ENCODE results near the gene LCTL. TPM values are rescaled to one million over a fixed set of nuclear protein-coding genes. Genes with fewer than 3 reads are reported as not detected.
"Not testable (repeated sequence)": the region's sequence is repeated elsewhere in the genome, so short reads cannot be mapped to it uniquely, and the experiment has no call there.

Gene LCTL
- total RNA-seq, 3 donors from 2014 or later (not counting 1 experiment from before 2014, with no cell fraction given): not detected

- Mint-ChIP-seq H3K27ac (peak overlapping the region in 1 of 2 donors; percentile 97), H3K4me1 (peaks cover 41 to 48% of the 10 kb centered on the region in 2 donors), H3K9me3 (no peaks in the 10 kb centered on the region), H3K36me3 (peaks cover 8% of the 10 kb centered on the region), H3K27me3 (ENCODE audit: low read depth in 2 of 2) (no peaks in the 10 kb centered on the region), H3K4me3 (peak overlapping the region; percentile 100)
- intact Hi-C loops (cut with micrococcal nuclease): no loop called here
- peak in 1 of 2 donors; percentile 15 for DNase-seq
- 84% methylated on average over 10 of the region's 10 CpGs for WGBS (ENCODE audit: insufficient coverage)
- Histone ChIP-seq H3K27ac (ENCODE audit: low read length) (no peak overlapping the region), H3K27me3 (ENCODE audit: control insufficient read depth, insufficient read depth, low read length) (no peaks in the 10 kb centered on the region), H3K36me3 (ENCODE audit: control insufficient read depth, insufficient read depth, low read length) (peaks cover 52% of the 10 kb centered on the region), H3K4me3 (ENCODE audit: low read length) (no peak overlapping the region), H3K4me1 (ENCODE audit: control insufficient read depth, insufficient read depth, low read length) (peaks cover 26% of the 10 kb centered on the region), H3K9me3 (ENCODE audit: control insufficient read depth, insufficient read depth, low read length) (no peaks in the 10 kb centered on the region)
- no peak for ATAC-seq
- no peak for TF ChIP-seq CTCF (IDR thresholded peaks at IDR 0.05)
These were observed 63.3 kb downstream of the LCTL start for GRCh38 chr15:66502491-66502890.

- DNase-seq; H3K27ac ChIP-seq (ENCODE audit: low read length); H3K4me3 ChIP-seq (ENCODE audit: low read length); H3K9me3 ChIP-seq (ENCODE audit: control insufficient read depth, insufficient read depth, low read length); H3K36me3 Mint-ChIP-seq; ATAC-seq; H3K4me3 Mint-ChIP-seq; H3K27me3 ChIP-seq (ENCODE audit: control insufficient read depth, insufficient read depth, low read length); H3K27me3 Mint-ChIP-seq (ENCODE audit: low read depth in 2 of 2); intact Hi-C loops (cut with micrococcal nuclease); H3K9me3 Mint-ChIP-seq: not testable (repeated sequence)
- H3K27ac Mint-ChIP-seq: peak overlapping the region; percentile 28 to 47
- peaks cover 38 to 52% of the 10 kb centered on the region in 2 donors for H3K4me1 Mint-ChIP-seq
- 87% methylated on average over 7 of the region's 7 CpGs for WGBS (ENCODE audit: insufficient coverage)
- peaks cover 38% of the 10 kb centered on the region for H3K4me1 ChIP-seq (ENCODE audit: control insufficient read depth, insufficient read depth, low read length)
- H3K36me3 ChIP-seq (ENCODE audit: control insufficient read depth, insufficient read depth, low read length): peaks cover 53% of the 10 kb centered on the region
These were observed 65.5 kb downstream of the LCTL start for GRCh38 chr15:66500346-66500745.

DNA sequence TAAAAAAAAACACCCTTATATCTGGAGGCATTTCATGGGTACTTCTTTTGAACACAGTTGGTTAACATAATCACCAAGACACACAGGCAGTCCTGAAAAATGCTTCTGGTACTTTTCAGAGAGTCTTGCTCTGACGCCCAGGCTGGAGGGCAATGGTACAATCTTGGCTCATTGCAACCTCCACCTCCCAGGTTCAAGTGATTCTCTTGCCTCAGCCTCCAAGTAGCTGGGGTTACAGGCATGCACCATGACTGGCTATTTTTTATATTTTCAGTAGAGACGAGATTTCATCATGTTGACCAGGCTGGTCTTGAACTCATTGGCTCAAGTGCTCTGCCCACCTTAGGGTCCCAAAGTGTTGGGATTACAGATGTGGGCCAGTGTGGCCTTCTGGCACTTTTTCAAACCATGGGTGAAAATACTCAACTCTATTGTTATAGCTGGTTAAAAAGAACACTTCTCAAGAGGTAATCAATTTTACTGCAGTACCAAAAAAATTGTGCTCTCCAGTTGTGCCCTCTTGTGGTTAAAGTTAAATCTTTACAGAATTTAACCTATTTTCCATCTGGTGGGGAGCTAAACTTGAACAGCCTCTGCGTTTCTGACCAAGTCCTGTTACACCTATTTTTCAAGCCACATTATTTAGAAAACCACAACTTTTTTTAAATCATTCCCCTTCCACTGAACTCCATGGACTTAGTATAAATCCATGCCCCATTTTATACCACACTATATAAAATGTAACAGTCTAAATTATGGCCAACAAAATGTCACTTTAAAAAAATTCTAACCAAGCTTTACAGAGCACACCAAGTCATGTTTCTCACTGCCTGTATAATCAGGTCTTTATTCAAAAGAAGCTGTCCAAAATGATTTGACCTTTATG lies 67.1 kb downstream of the LCTL start:
- Mint-ChIP-seq H3K27me3 (ENCODE audit: low read depth in 2 of 2) (no peaks in the 10 kb centered on the region), H3K4me3 (peak overlapping the region; percentile 55), H3K4me1 (peaks cover 25 to 46% of the 10 kb centered on the region in 2 donors), H3K27ac (peak overlapping the region; percentile 93 to 97), H3K36me3 (peaks cover 8% of the 10 kb centered on the region), H3K9me3 (no peaks in the 10 kb centered on the region)
- DNase-seq (peak in 1 of 2 donors; percentile 67), ATAC-seq (no peak)
- H3K4me1 ChIP-seq (ENCODE audit: control insufficient read depth, insufficient read depth, low read length): peaks cover 33% of the 10 kb centered on the region
- 59% methylated on average over 3 of the region's 3 CpGs for WGBS (ENCODE audit: insufficient coverage)
- intact Hi-C loops (cut with micrococcal nuclease): no loop called here
- H3K9me3 ChIP-seq (ENCODE audit: control insufficient read depth, insufficient read depth, low read length): no peaks in the 10 kb centered on the region
- H3K4me3 ChIP-seq (ENCODE audit: low read length): no peak overlapping the region
- peak overlapping the region; percentile 23 for H3K27ac ChIP-seq (ENCODE audit: low read length)
- peak; percentile 26 for TF ChIP-seq CTCF (IDR thresholded peaks at IDR 0.05)
- no peaks in the 10 kb centered on the region for H3K27me3 ChIP-seq (ENCODE audit: control insufficient read depth, insufficient read depth, low read length)
- H3K36me3 ChIP-seq (ENCODE audit: control insufficient read depth, insufficient read depth, low read length): peaks cover 69% of the 10 kb centered on the region

Other genes starting within 250 kb of the LCTL start
- 1 to 10 TPM; 2.6 to 5.5 (median 5.3) TPM for gene TIPIN, start 209.3 kb downstream of the LCTL start, total RNA-seq
- gene MAP2K1, start 179.1 kb downstream of the LCTL start, total RNA-seq: 10 to 100 TPM; 45.5 to 49.2 (median 48.9) TPM
- 10 to 100 TPM; 17.2 to 25.2 (median 24.3) TPM for gene SNAPC5, start 68.2 kb downstream of the LCTL start, total RNA-seq
- gene RPL4, start 61.1 kb downstream of the LCTL start, total RNA-seq: 1,000 to 10,000 TPM; 1,109 to 1,293 (median 1,293) TPM
- gene ZWILCH, start 60.7 kb downstream of the LCTL start, total RNA-seq: 1 to 10 TPM; 8.7 to 9.9 (median 9.7) TPM
- under 1 TPM; 0.07 to 0.38 (median 0.09) TPM for gene SMAD6, start 136.2 kb upstream of the LCTL start, total RNA-seq

All from natural killer cell (primary cell).